GM12878 (cell line): ENCODE measurements around the gene PSMB3. TPM values are rescaled to one million over a fixed set of nuclear protein-coding genes. Genes with fewer than 3 reads are reported as not detected.

ENCODE experiments used
- ATAC-seq: fragments of 200-7000 bp; cut with Tn5 transposase; 3 replicates; pipeline ENCODE4 v1.9.1; 2020; ENCODE audit warnings: mild to moderate bottlenecking, moderate library complexity
- BruUV-seq: library from RNA; stranded (reverse); fragments of 400-500 nt; replicated peaks from 2 replicates; lab custom pipeline; 2021; lab: Mats Ljungman, UMichigan
- CTCF ChIA-PET: fragments of 300-600 bp; sonication (Branson Sonifier 250); formaldehyde crosslinking; extraction: SDS; loops from one replicate; lab custom pipeline; 2021; ENCODE audit warnings: inconsistent platforms; lab: Yijun Ruan, JAX
- POLR2A ChIA-PET: fragments of 350-600 bp; formaldehyde crosslinking; extraction: SDS; loops from one replicate; lab custom pipeline; 2021; ENCODE audit warnings: inconsistent platforms; lab: Charles Lee
- RAD21 ChIA-PET: fragments of 300-600 bp; sonication (Branson Sonifier 250); formaldehyde crosslinking; loops from one replicate; lab custom pipeline; 2023; ENCODE audit warnings: antibody characterized with exemption; ENCODE audit not compliant: unreplicated experiment; lab: Charles Lee
- SMC1A ChIA-PET: fragments of 300-600 bp; sonication (Branson Sonifier 250); formaldehyde crosslinking; loops from one replicate; lab custom pipeline; 2023; ENCODE audit not compliant: unreplicated experiment, uncharacterized antibody; lab: Charles Lee
- DNase-seq: peaks from one replicate; pipeline ENCODE4 v3.0.0-alpha.2; 2011; ENCODE audit warnings: low read depth, low spot score
- FAIRE-seq: peaks from 3 replicates; lab custom pipeline; 2011; peaks lifted over from hg19 to GRCh38; lab: Jason Lieb, UNC
- H2AFZ ChIP-seq: 2 replicates; pipeline ENCODE4 v1.6.0; 2011; ENCODE audit warnings: low read depth, low read length, control low read depth; ENCODE audit not compliant: control insufficient read depth
- H3K27ac ChIP-seq: 2 replicates; pipeline ENCODE4 v1.5.1; 2011; ENCODE audit warnings: control low read depth; ENCODE audit not compliant: control insufficient read depth, insufficient read depth
- H3K27me3 ChIP-seq, 2 experiments: replicated peaks in 1 of 2; 2 replicates each; pipeline versions ENCODE4 v1.6.0 to v1.6.1; 2011; ENCODE audit warnings: low read length in 1 of 2; ENCODE audit not compliant: control insufficient read depth in 2 of 2, insufficient read depth in 2 of 2
- H3K36me3 ChIP-seq, 2 experiments: 2 replicates each; pipeline ENCODE4 v1.5.1; 2011; ENCODE audit warnings: low read length in 1 of 2; ENCODE audit not compliant: control insufficient read depth in 2 of 2, insufficient read depth in 2 of 2
- H3K4me1 ChIP-seq: 2 replicates; pipeline ENCODE4 v1.6.1; 2011; ENCODE audit warnings: mild to moderate bottlenecking, low read length, moderate library complexity, mixed read lengths; ENCODE audit not compliant: control insufficient read depth, insufficient read depth
- H3K4me2 ChIP-seq: 2 replicates; pipeline ENCODE4 v1.6.0; 2011; ENCODE audit warnings: control low read depth; ENCODE audit not compliant: control insufficient read depth, insufficient read depth
- H3K4me3 ChIP-seq: fragments of 200-600 bp; sonication (generic); 2 replicates; pipeline ENCODE4 v1.5.1; 2016
- H3K79me2 ChIP-seq: 2 replicates; pipeline ENCODE4 v1.6.0; 2011; ENCODE audit warnings: low read length; ENCODE audit not compliant: control insufficient read depth, insufficient read depth
- H3K9ac ChIP-seq: 2 replicates; pipeline ENCODE4 v1.8.0; 2011; ENCODE audit warnings: low read length, control low read depth, mixed read lengths; ENCODE audit not compliant: control insufficient read depth, insufficient read depth
- H3K9me3 ChIP-seq: replicated peaks from 3 replicates; pipeline ENCODE4 v1.5.1; 2011; ENCODE audit warnings: mild to moderate bottlenecking, low read length; ENCODE audit not compliant: control insufficient read depth, insufficient read depth
- H4K20me1 ChIP-seq: 2 replicates; pipeline ENCODE4 v1.6.0; 2011; ENCODE audit not compliant: control insufficient read depth, insufficient read depth
- ATF7 ChIP-seq: fragments of 450-650 bp; IDR thresholded peaks from 2 replicates; pipeline ENCODE4 v1.6.1; 2016; ENCODE audit warnings: low read depth, mild to moderate bottlenecking
- CEBPB ChIP-seq, 2 experiments: fragments of 150-350 bp in 1 of 2; IDR thresholded peaks; 2 replicates each; pipeline ENCODE4 v1.6.1; 2012 to 2014; ENCODE audit warnings: low read depth in 2 of 2, low read length in 2 of 2, borderline replicate concordance in 1 of 2, inconsistent platforms in 1 of 2
- HDAC2 ChIP-seq: fragments of 200-600 bp; sonication (generic); IDR thresholded peaks from 2 replicates; pipeline ENCODE4 v1.6.1; 2017
- IKZF1 ChIP-seq: fragments of 450-650 bp; conservative IDR thresholded peaks from 2 replicates; pipeline ENCODE4 v1.6.1; 2017; ENCODE audit warnings: antibody characterized with exemption, mild to moderate bottlenecking
- JUNB ChIP-seq: IDR thresholded peaks from 2 replicates; pipeline ENCODE4 v1.6.1; 2016; ENCODE audit warnings: antibody characterized with exemption, mild to moderate bottlenecking
- MYC ChIP-seq: IDR thresholded peaks from 2 replicates; pipeline ENCODE4 v1.6.1; 2011; ENCODE audit warnings: mild to moderate bottlenecking, low read length, moderate library complexity, inconsistent platforms; ENCODE audit not compliant: insufficient read depth, insufficient replicate concordance, insufficient read length, severe bottlenecking
- NFYA ChIP-seq: IDR thresholded peaks from 2 replicates; pipeline ENCODE4 v1.6.1; 2011; ENCODE audit warnings: low read depth, mild to moderate bottlenecking, low read length, improper control_type of control experiment, borderline replicate concordance
- PAX5 ChIP-seq: IDR thresholded peaks from 2 replicates; pipeline ENCODE4 v1.6.1; 2011; ENCODE audit warnings: low read depth, low read length, borderline replicate concordance
- POLR2A ChIP-seq: IDR thresholded peaks from 2 replicates; pipeline ENCODE4 v1.6.1; 2011; ENCODE audit warnings: low read depth, mild to moderate bottlenecking, low read length
- POLR2AphosphoS5 ChIP-seq: IDR thresholded peaks from 2 replicates; pipeline ENCODE4 v1.6.1; 2011; ENCODE audit warnings: mild to moderate bottlenecking, low read length, inconsistent platforms
- RB1 ChIP-seq: fragments of 450-650 bp; formaldehyde crosslinking; IDR thresholded peaks from 2 replicates; pipeline ENCODE4 v1.6.1; 2017; ENCODE audit warnings: mild to moderate bottlenecking, borderline replicate concordance
- TARDBP ChIP-seq: IDR thresholded peaks from 2 replicates; pipeline ENCODE4 v1.6.1; 2016; ENCODE audit warnings: borderline replicate concordance
- ZZZ3 ChIP-seq: IDR thresholded peaks from 2 replicates; pipeline ENCODE4 v1.6.1; 2011; ENCODE audit warnings: low read depth; ENCODE audit not compliant: control insufficient read depth, insufficient read length
- WGBS: methylation state at CpG from one replicate; pipeline ENCODE4 v1.1.6; 2016; ENCODE audit warnings: low lambda C conversion rate; ENCODE audit not compliant: insufficient replicate concordance, insufficient coverage; ENCODE audit errors: missing lambda C conversion rate; 5-methylcytosine and 5-hydroxymethylcytosine counted together
- in situ Hi-C: fragments of 300-500 bp; cut with MboI; formaldehyde crosslinking; loops from 9 replicates; pipeline ENCODE4 v1.14.3; 2018; ENCODE audit warnings: mixed read lengths
- intact Hi-C: fragments of 100-400 bp; cut with micrococcal nuclease; formaldehyde crosslinking; loops from one replicate; pipeline ENCODE4 v1.14.2; 2022; ENCODE audit not compliant: unreplicated experiment
- polyA plus RNA-seq, 11 experiments: library from polyadenylated mRNA; depleted of rRNA in 4 of 11; unstranded in 6 of 11; stranded (reverse) in 5 of 11; fragments of >200 nt; fragmentation: Nextera tagmentation in 4 of 11; fragmentation: Illumina TruSeq in 1 of 11; extraction: Ambion mirVana in 4 of 11; extraction: Trizol in 1 of 11; gene quantifications; 1 replicate in 1 of 11; 2 replicates in 10 of 11; pipeline versions ENCODE4 v1.2.1 to v1.2.3, GENCODE V29; 2011 to 2016; ENCODE audit warnings: inconsistent platforms in 2 of 11, missing spikeins in 2 of 11, low read depth in 1 of 11
- total RNA-seq, 4 experiments: library from RNA; depleted of rRNA in 3 of 4; stranded (reverse); fragments of >200 nt in 3 of 4; fragmentation: Illumina TruSeq in 1 of 4; extraction: Trizol in 1 of 4; gene quantifications; 2 replicates each; pipeline versions ENCODE4 v1.2.1 to v1.2.3, GENCODE V29; 2013 to 2021
- TF ChIP-seq, protein P1 (sequence below): fragments of 450-650 bp; IDR thresholded peaks from 2 replicates; pipeline ENCODE4 v1.6.1; 2017; ENCODE audit warnings: borderline replicate concordance
- TF ChIP-seq, protein P2 (sequence below): IDR thresholded peaks from 2 replicates; pipeline ENCODE4 v1.6.1; 2012; ENCODE audit warnings: low read depth, low read length, improper control_type of control experiment

Gene PSMB3
- total and polyA plus RNA-seq, 10 of the 15 experiments (the other 5 are each of a cell fraction or from before 2014, with no cell fraction given), result 300 to 2,130 (median 490) TPM

DNA sequence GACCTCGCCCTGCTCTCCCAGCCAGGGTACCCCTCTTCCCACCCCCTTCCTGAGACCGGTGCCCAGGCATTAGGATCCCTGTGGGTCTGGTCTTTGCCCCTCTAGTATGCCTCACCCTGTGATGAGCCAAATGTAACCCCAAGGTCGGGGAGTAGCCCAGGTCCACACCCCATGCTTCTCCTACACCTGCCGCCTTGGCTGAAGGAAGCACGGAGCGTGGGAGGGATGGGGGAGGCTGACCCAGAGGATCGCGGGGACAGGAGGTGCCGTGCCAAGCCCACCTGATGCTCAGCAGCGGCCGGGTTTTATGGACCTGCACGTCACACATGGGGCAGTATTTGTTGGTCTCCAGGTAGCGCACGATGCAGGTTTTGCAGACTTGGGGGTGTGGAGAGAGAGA is 13.2 kb upstream of the PSMB3 start:
- Histone ChIP-seq H3K27ac (no peak overlapping the region), H3K36me3 (peaks cover 4 to 19% of the 10 kb centered on the region in 2 experiments; a peak in 3 of 4 replicates), H4K20me1 (no peaks in the 10 kb centered on the region), H3K9me3 (no peaks in the 10 kb centered on the region), H3K9ac (no peak overlapping the region), H3K27me3 (no peaks in the 10 kb centered on the region), H3K79me2 (peaks cover 16% of the 10 kb centered on the region), H2AFZ (no peak overlapping the region)
- in situ Hi-C loops, result no loop called here
- ChIA-PET CTCF (no interaction called here), POLR2A (interaction anchor here (0.5 kb wide), 1 partner anchor 218 kb away, joined by 3 read pairs; no protein-coding TSS in a partner anchor), RAD21 (no interaction called here), SMC1A (no interaction called here)
- intact Hi-C loops, result no loop called here
- WGBS, result 69% methylated on average over 14 of the region's 14 CpGs
- DNase-seq, result no peak
- no TSS peak for BruUV-seq
- TF ChIP-seq, protein P1, sequence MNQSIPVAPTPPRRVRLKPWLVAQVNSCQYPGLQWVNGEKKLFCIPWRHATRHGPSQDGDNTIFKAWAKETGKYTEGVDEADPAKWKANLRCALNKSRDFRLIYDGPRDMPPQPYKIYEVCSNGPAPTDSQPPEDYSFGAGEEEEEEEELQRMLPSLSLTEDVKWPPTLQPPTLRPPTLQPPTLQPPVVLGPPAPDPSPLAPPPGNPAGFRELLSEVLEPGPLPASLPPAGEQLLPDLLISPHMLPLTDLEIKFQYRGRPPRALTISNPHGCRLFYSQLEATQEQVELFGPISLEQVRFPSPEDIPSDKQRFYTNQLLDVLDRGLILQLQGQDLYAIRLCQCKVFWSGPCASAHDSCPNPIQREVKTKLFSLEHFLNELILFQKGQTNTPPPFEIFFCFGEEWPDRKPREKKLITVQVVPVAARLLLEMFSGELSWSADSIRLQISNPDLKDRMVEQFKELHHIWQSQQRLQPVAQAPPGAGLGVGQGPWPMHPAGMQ, result no peak
- TF ChIP-seq ATF7 (no peak), CEBPB (IDR thresholded peaks at IDR 0.05; ENCODE audit: borderline replicate concordance in 1 of 2, low read depth in 2 of 2, low read length in 2 of 2) (no peak), HDAC2 (no peak), MYC (no peak), IKZF1 (no peak), ZZZ3 (no peak), NFYA (no peak), JUNB (no peak), TARDBP (no peak), PAX5 (no peak), POLR2AphosphoS5 (no peak), POLR2A (no peak), RB1 (no peak)
- TF ChIP-seq, protein P2, sequence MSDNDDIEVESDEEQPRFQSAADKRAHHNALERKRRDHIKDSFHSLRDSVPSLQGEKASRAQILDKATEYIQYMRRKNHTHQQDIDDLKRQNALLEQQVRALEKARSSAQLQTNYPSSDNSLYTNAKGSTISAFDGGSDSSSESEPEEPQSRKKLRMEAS, result no peak
- TF ChIP-seq, all 136 proteins: peak for 0
- ATAC-seq, result no peak
- Histone ChIP-seq H3K4me2 (no peak overlapping the region), H3K4me1 (peaks cover 19% of the 10 kb centered on the region), H3K4me3 (no peak overlapping the region)
- no peak for FAIRE-seq
